NCI-H774 (cell line): ENCODE results near the gene CNTN4.
"Not testable (repeated sequence)": the region's sequence is repeated elsewhere in the genome, so short reads cannot be mapped to it uniquely, and the experiment has no call there.

Source experiments
- DNase-seq: peaks from one replicate; lab custom pipeline; 2025; lab: John Stamatoyannopoulos, UW

CNTN4 gene

GRCh38 chr3:2098398-2099027 is at the start of gene CNTN4:
TSS of gene CNTN4 (plus strand) at chr3:2098866.
- peak; percentile 89 for DNase-seq

GRCh38 chr3:2061360-2061759 is 37.3 kb upstream of the CNTN4 start:
- DNase-seq = no peak

GRCh38 chr3:2071531-2071930 is 27.1 kb upstream of the CNTN4 start:
- DNase-seq = no peak

GRCh38 chr3:2078821-2079220 is 19.8 kb upstream of the CNTN4 start:
- DNase-seq = no peak

- no peak for DNase-seq
Observed at GRCh38 chr3:2082871-2083480, 15.7 kb upstream of the CNTN4 start.

- not testable (repeated sequence) for DNase-seq
Observed at GRCh38 chr3:2083558-2083957, 15.1 kb upstream of the CNTN4 start.

GRCh38 chr3:2090095-2090911 is 8.4 kb upstream of the CNTN4 start:
- DNase-seq = no peak

- DNase-seq = no peak
Observed at GRCh38 chr3:2092758-2093157, 5.9 kb upstream of the CNTN4 start.

- no peak for DNase-seq
Observed at GRCh38 chr3:2094941-2095340, 3.7 kb upstream of the CNTN4 start.

- no peak for DNase-seq
Observed at GRCh38 chr3:2096216-2096615, 2.5 kb upstream of the CNTN4 start.

- no peak for DNase-seq
Observed at GRCh38 chr3:2097641-2098191, 950 bp upstream of the CNTN4 start.

GRCh38 chr3:2099028-2099671 is 484 bp downstream of the CNTN4 start:
- DNase-seq = no peak

- no peak for DNase-seq
Observed at GRCh38 chr3:2099779-2100191, 1.1 kb downstream of the CNTN4 start.

- DNase-seq = no peak
Observed at GRCh38 chr3:2106438-2106837, 7.8 kb downstream of the CNTN4 start.

- DNase-seq = no peak
Observed at GRCh38 chr3:2110597-2111117, 12.0 kb downstream of the CNTN4 start.

GRCh38 chr3:2114617-2115275 is 16.1 kb downstream of the CNTN4 start:
- DNase-seq = no peak

GRCh38 chr3:2130726-2131125 is 32.1 kb downstream of the CNTN4 start:
- no peak for DNase-seq

- DNase-seq = no peak
Observed at GRCh38 chr3:2133146-2133545, 34.5 kb downstream of the CNTN4 start.

GRCh38 chr3:2137651-2138050 is 39.0 kb downstream of the CNTN4 start:
- no peak for DNase-seq

- no peak for DNase-seq
Observed at GRCh38 chr3:2141482-2141881, 42.8 kb downstream of the CNTN4 start.

- DNase-seq = no peak
Observed at GRCh38 chr3:2148561-2149340, 50.1 kb downstream of the CNTN4 start.
